ENCODE results near the gene MT3.
"Not testable (repeated sequence)": the region's sequence is repeated elsewhere in the genome, so short reads cannot be mapped to it uniquely, and the experiment has no call there.

Gene MT3

DNA sequence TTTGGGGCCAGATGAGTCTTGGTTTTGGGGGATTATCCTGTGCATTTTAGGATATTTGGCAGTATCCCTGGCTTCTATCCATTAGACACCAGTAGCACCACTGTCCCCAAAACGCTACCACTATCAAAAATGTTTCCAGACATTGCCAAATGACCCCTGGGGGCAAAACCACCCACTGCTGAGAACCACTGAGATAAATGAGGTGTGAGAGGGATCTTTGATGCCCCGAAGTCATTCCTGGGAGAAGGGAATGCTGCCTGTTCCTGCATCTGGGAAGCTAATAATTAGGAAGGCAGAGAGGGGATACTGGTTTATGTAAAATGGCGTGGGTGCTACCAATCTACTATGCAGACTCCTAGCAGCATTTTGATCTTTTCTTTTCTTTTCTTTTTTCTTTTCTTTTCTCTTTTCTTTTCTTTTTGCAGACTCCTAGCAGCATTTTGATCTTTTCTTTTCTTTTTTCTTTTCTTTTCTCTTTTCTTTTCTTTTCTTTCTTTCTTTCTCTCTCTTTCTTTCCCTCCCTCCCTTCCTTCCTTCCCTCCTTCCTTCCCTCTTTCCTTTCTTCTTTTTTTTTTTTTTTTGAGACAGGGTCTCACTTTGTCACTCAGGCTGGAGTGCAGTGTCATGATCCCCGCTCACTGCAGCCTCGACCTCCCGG, 8.8 kb upstream of the MT3 start:
- no peak for DNase-seq

DNA sequence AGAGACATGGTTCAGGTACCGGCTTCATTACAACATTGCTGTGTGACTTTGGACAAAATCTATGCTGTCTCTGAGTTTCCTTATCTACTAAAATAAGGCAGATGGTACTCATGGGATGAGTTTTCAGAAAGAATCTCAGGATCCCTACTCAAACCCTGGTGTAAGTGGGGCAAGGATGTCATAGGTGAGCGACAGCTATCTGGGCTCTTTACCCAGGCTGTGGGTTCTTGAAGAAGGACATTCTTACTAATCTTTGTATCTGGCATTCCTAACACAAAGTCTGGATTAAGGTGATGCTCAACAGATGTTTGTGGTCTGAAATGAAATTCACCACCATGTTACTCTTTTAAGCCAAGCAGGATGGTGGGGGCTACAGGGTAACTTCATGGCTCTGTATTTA, 6.4 kb upstream of the MT3 start:
- not testable (repeated sequence) for DNase-seq

DNA sequence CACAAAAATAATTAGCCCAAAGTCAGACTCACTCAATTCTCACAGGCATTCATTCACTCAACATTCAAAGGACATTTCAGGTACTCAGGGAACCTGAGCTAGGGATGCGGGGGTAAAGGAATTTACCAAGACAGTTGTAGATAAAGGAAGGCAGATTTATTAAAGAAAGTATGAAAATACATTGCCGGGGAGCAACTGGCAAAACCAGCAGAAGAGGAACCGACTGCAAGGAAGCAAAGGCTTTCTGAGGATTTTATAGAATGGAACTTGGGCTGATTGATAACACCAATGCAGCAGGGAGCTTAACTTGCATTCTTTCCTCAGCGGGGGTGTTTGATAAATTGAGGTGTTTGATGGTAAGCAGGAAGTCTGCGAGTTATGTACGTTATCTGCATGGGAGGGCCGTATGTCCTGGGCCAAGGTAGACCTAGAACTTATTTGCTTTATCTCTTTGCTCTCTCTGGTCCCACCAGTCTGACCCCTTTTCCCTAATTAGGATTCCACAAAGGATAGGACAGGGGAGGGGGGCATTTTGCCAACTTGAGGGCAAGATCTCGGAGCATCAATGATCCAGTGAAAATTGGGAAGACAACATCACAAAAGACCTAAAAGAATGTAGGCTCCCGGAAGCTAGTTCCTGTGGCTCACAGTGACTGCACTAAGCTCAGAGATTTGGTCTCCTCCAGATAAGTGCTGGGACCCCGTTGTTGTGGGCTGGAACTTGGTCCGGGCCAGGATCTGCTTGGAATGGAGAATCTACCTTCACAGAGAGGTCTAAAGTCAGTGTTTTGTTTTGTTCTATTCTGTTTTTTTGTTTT, 5.8 kb upstream of the MT3 start:
- no peak for DNase-seq

DNA sequence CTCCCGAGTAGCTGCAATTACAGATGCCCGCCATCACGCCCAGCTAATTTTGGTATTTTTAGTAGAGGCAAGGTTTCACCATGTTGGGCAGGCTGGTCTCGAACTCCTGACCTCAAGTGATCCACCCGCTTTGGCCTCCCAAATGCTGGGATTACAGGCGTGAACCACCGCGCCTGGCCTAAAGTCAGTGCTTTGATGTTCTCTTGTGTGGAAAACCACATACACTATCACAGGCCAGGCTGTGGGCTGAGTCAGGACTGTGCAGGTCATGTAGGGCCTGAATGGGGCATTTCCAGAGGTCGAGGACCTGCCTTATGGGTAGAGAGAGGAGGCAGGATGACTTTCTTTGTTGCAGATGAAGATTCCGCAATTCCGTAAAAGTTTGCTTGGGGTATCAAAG, 5.1 kb upstream of the MT3 start:
- DNase-seq, result no peak

DNA sequence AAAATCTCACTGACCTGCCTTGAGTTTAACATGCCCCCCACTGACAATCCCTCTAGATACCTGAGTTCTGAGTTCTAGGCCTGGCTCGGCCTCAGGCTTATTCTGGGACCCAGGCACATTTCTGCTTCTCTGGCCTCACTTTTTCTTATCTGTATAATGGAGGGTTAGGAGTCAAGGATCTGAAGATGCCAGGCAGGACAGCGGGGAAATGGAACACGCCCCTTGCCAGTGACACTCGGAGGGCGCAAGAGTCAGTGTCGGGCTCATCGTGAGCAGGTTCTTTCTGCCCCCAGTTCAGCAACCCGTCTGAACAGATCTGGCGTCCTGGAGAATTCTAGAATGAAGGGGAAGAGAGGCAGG, 567 bp upstream of the MT3 start:
- no peak for DNase-seq

DNA sequence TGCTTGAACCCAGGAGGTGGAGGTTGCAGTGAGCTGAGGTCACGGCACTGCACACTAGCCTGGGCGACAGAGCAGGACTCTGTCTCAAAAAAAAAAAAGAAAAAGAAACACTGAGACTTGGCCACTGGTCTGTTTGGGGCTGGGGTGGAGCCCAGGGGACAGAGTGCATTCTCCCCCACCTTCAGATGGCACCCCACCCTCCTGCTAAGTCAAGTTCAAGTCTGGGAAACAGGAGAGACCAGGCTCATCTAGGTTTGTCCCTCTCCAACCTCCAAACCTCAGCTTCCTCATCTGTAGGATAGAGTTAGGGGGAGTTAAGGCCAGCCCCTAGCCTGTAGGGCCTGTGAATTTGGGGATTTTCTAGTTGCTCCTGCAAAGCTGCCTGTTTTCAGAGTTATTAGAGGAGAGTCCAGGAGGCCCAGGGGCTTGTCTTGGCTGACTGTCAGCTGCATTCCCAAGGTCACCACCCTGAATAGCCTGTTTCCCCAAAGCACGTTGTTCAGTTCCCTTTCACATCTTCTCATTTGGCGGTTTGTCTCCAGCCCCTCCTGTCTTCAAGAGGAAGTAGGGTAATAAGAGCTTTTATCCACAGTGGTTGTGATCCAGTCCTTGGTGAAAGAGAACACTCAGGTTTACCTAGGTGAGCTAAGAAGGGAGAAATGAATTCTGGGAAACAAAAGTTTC, 2.2 kb downstream of the MT3 start:
- DNase-seq, result no peak

DNA sequence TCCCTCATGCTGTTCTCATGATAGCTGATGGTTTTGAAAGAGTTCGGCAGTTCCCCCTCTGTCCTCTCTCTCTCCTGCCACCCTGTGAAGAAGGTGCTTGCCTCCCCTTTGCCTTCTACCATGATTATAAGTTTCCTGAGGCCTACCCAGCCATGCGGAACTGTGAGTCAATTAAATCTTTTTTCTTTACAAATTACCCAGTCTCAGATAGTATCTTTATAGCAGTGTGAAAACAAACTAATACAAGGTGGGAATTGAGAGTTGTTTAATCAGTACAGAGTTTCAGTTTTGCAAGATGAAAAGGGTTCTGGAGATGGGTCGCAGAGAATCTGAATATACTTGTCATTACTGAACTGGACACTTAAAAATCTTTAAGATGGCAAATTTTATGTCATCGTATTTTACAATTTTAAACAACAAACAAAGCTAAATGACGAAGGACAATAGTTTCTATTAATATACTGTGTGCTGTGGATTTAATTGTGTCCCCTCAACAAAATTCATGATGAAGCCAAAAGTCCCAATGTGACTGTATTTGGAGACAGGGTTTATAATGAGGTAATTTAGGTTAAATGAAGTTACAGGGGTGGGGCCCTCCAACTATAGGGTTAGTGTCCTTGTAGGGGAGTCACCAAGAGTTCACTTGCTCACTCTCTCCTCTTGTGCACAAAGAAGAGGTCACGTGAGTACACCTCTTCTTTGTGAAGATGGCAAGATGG, 4.4 kb downstream of the MT3 start:
- DNase-seq, result no peak

DNA sequence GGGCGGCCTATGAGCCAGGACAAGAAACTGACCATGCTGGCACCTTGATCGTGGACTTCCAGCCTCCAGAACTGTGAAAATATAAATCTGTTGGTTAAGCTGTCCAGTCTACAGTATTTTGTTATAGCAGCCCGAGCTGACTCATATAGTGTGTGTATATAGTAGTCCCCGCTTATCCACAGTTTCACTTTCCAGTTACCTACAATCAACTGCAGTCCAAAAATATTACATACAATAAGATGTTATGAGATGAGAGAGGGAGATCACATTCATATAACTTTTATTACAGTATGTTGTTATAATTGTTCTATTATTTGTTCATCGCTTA, 4.9 kb downstream of the MT3 start:
- DNase-seq, result no peak

DNA sequence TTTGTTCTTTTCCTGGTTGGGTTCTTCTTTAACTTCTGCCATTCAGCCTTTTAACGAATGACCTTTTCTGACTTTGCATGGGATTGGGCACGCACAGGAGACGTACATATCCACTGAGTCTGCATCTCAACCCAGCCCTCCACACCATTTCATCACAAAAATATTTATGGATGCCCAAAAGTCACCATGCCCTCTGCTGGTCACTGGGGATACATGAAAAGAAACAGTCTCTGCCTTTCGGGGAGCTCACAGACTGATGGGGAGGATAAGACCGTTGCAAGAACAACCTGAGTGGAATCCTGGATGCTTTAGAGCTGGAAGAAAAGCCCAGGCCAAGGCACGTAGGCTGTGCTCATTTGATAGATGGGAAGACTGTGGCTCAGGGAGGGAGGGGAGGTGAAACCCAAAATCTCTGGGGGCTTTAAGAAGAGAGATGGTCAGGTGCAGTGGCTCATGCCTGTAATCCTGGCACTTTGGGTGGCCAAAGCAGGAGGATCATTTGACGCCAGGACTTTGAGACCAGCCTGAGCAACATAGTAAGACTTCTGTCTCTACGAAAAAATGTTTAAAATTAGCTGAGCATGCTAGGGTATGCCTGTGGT, 11.2 kb downstream of the MT3 start:
- DNase-seq, result no peak

DNA sequence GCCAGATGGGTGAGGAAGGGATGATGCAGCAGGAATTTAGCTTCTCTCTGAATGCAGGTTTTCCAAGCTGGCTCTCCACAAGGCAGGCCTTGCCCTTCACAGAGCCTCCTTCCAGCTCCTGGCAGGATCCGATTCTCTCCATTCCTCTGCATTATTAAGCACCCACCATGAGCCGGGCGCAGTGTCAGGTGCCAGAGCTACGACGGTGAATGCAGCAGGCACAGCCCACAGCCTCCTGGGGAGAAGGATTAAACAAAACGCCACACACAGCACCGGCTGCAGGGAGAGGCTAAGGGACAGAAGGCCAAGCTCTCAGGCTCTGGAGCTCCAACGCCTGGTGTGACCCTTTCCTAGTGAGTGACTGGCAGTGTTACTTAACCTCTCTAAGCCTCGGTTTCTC, 12.0 kb downstream of the MT3 start:
- DNase-seq, result no peak

DNA sequence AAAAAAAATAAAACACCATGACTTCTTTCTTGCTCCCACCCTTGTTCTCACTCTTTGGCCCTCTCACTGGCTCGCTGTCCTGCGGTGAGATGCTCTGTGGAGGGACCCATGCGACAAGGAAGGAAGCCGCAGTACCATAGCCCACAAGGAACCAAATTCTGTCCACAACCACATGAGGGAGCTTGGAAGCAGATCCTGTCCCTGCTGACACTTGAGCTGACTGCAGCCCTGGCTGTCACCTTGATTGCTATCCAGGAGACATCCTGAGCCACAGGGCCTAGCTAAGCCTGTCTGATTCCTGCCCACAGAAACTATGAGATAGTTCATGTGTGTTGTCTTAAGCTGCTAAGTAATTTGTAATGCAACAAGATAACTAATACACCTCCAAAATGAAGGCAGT, 14.3 kb downstream of the MT3 start:
- DNase-seq, result no peak

DNA sequence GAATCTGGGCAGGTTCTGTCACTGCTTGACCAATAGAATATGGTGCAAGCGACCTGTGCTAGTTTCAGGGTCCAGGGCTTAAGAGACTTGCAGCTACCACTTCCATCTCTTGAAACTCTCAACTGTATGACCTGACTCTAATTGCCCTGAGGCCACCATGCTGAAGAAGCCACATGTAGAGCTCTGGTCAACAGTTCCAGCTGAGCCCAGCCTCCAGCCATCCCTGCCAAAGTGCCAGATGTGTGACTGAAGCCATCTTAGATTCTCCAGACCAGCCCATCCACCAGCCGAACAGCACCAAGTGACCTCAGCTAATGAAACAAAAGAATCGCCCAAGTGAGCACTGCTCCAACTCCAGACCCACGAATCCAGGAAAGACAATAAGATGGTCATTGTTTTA, 15.6 kb downstream of the MT3 start:
- DNase-seq, result no peak

DNA sequence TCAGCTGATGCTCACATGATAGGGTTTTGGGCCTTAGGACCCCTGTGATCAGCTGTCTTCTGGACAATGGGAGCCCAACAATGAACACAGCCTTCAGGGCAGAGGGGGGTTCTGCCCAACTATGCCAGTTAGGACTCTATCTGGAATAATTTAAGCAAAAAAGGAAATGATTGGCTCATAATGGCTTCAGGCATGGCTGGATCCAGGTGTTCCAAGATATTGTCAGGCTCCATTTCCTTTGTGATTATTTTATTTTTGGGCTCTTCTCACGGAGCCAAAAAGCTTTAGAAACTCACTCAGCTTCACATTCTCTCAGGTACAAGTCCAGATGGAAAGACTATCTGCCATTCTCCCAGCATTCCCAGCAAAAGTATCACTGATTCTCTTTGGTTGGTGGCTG, 16.1 kb downstream of the MT3 start:
- no peak for DNase-seq

DNA sequence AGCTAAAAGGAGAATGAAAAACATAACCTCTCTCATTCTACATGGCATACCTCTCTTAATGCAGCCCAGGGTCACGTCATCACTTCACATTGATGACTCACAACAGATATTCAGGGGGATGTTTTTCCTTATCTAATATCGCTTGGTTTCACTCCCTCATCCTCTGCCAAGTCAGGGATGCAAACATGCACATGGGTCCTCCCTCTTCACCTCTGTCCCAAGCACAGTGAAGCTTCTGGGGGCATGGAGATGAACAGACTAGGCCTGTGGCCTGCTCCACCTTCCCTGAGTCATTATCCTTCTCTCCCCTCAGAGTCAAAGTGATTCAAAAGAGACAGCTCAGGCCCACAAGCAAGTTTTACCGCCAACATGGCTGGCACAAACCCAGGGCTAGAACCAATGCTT, 16.7 kb downstream of the MT3 start:
- DNase-seq, result peak; percentile 31

DNA sequence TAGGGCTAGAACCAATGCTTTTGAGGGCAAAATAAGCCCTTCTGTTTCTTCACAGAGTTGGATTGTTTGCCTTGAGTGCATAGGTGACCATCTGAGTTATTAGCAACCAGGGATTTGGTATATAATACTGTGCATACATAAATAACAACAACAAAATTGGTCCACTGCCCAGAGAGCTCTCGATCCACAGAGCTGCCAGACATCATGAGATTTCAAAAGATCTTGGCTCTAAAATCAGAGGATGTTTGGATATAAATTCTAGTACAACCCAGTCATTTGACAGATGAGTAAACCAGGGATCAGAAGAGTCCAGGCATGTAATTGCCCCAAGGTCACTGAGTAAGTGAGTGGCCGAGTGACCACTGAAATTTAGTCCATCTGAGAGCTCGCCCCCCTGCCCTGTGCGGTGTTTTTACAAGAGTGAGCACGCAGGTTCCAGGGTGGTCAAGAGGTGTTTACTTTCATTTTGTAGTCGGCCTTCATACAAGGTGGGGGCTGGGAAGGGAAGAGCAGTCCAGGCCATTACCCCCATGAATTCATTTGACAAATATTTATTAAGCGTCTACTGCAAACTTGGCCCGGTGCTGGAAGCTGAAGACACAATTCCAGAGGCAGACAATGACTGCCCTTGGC, 17.3 kb downstream of the MT3 start:
- no peak for DNase-seq

DNA sequence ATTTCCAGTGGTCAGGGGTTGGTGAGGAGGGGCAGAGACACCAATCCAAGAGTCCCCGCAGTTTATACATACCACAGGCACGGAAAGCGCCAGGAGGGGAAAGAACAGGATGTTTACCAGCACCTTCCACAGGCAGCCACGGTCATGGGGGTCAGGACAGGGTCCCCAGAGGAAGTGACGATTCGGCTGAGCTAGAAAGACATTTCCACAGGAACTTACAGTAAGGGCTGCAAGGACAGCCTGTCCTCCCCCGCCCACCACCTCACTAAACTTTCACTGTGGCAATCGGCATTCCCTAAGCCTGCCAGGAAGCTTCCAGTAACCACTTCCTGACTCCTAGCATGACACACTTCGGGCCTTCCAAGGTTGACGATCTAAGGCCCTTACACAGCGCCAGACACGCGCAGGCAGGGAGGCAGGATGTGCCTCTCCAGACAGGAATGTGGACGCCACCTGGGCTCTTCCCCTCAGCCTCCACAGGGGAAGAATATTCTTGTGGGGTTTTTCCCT, 17.8 kb downstream of the MT3 start:
- DNase-seq, result peak; percentile 79

DNA sequence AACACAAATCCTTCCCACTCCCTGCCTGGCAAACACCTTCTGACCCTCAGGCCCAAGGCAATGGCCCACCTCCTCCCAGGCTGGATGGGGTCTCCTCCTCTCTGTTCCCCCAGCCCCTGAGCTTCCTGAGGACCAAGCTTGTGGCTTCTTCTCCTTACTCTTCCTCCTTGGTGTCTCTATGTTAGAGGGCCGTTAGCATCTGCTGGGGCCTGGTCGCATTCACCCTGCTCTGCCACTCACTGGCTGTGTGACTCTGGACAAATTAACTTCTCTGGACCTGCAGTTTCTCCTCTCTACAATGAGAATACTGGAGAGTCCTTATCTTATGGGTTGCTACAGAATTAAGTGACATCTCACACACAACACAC, 18.3 kb downstream of the MT3 start:
- DNase-seq, result no peak

DNA sequence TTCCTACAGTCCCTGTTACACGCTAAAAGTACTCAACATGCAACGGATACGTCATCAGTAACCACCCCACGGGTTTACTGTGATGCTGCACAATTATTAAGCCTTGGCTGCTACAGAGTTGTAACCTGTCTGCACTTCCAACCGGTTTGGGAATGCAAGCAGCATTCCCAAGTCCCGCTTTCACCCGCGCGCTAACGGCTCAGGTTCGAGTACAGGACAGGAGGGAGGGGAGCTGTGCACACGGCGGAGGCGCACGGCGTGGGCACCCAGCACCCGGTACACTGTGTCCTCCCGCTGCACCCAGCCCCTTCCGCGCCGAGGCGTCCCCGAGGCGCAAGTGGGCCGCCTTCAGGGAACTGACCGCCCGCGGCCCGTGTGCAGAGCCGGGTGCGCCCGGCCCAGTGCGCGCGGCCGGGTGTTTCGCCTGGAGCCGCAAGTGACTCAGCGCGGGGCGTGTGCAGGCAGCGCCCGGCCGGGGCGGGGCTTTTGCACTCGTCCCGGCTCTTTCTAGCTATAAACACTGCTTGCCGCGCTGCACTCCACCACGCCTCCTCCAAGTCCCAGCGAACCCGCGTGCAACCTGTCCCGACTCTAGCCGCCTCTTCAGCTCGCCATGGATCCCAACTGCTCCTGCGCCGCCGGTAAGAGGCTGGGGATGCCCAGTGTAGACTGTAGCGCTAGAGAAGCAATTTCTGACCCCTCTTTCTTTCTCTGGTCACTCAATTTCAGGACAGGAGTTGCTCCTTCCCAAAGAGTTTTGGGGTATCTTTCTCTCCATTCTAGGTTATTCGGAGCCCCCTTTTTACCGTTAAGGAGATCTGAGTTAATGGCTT, 18.9 kb downstream of the MT3 start, which contains the start of gene MT2A:
MT2A (plus strand) TSS at position 542 of the 833 bp plus-strand sequence; CDS start at position 614, 72 bp downstream.
- peak; percentile 95 for DNase-seq

DNA sequence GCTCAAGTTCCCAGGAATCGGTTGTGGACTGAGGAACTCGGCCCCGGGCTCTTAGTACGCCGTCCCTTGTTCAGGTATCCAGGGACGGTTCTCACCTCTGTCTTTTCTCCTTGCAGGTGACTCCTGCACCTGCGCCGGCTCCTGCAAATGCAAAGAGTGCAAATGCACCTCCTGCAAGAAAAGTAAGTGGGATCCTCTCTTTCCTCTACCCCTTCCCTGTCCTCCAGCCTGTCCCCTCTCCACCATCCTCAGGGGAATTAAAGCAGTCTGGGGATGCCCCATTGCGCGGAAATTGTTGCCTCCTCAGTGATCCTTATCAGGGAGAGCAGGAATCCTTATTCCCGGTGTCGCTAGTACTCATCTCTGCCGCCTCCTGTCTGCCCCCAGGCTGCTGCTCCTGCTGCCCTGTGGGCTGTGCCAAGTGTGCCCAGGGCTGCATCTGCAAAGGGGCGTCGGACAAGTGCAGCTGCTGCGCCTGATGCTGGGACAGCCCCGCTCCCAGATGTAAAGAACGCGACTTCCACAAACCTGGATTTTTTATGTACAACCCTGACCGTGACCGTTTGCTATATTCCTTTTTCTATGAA, 19.6 kb downstream of the MT3 start:
- DNase-seq, result peak; percentile 39

DNA sequence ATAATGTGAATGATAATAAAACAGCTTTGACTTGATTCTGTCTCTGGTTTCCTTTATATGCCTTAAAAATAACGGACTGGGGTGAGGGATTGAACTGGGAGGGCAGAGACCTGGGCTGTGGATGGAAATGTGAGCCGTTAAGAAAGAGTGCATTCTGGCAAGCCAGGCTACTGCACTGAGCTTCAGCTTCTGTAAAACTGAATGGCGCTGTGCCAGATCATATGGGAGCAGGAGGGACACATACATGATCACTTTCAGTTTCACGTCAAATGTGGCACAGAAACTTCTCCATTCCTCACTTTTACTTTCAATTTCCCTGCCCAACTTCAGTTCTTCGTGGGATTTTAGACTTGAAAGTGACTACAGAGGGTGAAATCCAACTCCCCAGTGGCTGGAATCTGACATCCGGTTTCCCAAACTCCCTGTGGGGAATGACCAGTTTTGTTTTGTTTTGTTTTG, 20.2 kb downstream of the MT3 start:
- DNase-seq, result peak; percentile 85

Measured in femur (tissue), 1 donor.